Measurements from ENCODE around the gene PROK2. TPM values are rescaled to one million over a fixed set of nuclear protein-coding genes. Genes with fewer than 3 reads are reported as not detected.

Gene PROK2
- total and polyA plus RNA-seq, 8 donors, result 0.09 to 0.46 (median 0.34) TPM; not detected in 4

DNA sequence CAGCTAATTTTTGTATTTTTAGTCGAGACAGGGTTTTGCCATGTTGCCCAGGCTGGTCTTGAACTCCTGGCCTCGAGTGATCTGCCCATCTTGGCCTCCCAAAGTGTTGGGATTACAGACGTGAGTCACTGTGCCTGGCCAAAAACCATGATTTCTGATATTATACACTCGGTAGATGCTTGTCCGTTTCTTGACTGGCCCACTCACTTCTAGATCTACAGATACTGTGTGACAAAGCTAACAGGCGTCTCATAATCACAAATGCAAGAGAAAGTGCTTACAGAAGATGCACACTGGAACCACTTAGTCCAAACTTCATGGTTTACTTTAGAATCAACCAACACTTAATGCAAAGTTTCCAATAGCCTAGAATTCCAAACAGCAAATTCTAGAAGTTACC is 8.4 kb downstream of the PROK2 start:
- FAIRE-seq, result no peak

GRCh38 chr3:71771884-71772283 is 13.1 kb downstream of the PROK2 start:
- intact Hi-C loops (cut with DNase I), result no loop called here
- H3K4me3 ChIP-seq, result no peak overlapping the region
- ATAC-seq (no peak), FAIRE-seq (no peak), DNase-seq (no peak)
- H3K4me1 ChIP-seq, result no peaks in the 10 kb centered on the region
- H3K27me3 ChIP-seq, result no peaks in the 10 kb centered on the region
- H3K27ac ChIP-seq, result no peak overlapping the region
- no peaks in the 10 kb centered on the region for H3K36me3 ChIP-seq
- no peak for TF ChIP-seq CTCF (IDR thresholded peaks at IDR 0.05)
- WGBS, 2 donors, result 31 to 33% methylated on average over 1 of the region's 1 CpG
- no peaks in the 10 kb centered on the region for H3K9me3 ChIP-seq

More for the DNA sequence above, 8.4 kb downstream of the PROK2 start:
- Histone ChIP-seq H3K4me1 (no peaks in the 10 kb centered on the region), H3K36me3 (no peaks in the 10 kb centered on the region), H3K9me3 (no peaks in the 10 kb centered on the region), H3K27ac (no peak overlapping the region), H3K27me3 (peaks cover 0 to 21% (median 2%) of the 10 kb centered on the region in 4 donors), H3K4me3 (no peak overlapping the region)
- TF ChIP-seq CTCF (IDR thresholded peaks at IDR 0.05), result no peak
- WGBS, 2 donors, result 54 to 70% methylated on average over 6 of the region's 6 CpGs
- ATAC-seq, result no peak
- intact Hi-C loops (cut with DNase I), result no loop called here
- no peak for DNase-seq

GRCh38 chr3:71771126-71771525 is 13.8 kb downstream of the PROK2 start:
- no peak for FAIRE-seq
- ATAC-seq, result no peak
- intact Hi-C loops (cut with DNase I), result no loop called here
- Histone ChIP-seq H3K4me1 (no peaks in the 10 kb centered on the region), H3K9me3 (no peaks in the 10 kb centered on the region), H3K4me3 (no peak overlapping the region), H3K36me3 (no peaks in the 10 kb centered on the region), H3K27ac (no peak overlapping the region), H3K27me3 (no peaks in the 10 kb centered on the region)
- TF ChIP-seq CTCF (IDR thresholded peaks at IDR 0.05), result no peak
- DNase-seq, result no peak
- WGBS, 2 donors, result 53 to 57% methylated on average over 5 of the region's 5 CpGs

- TF ChIP-seq CTCF (IDR thresholded peaks at IDR 0.05), result no peak
- no peak for DNase-seq
- Histone ChIP-seq H3K27me3 (no peaks in the 10 kb centered on the region), H3K27ac (no peak overlapping the region), H3K4me1 (no peaks in the 10 kb centered on the region), H3K36me3 (no peaks in the 10 kb centered on the region), H3K9me3 (no peaks in the 10 kb centered on the region), H3K4me3 (no peak overlapping the region)
- intact Hi-C loops (cut with DNase I), result no loop called here
- FAIRE-seq, result no peak
- WGBS, 2 donors, result 70 to 79% methylated on average over 5 of the region's 5 CpGs
- ATAC-seq, result no peak
Observed at GRCh38 chr3:71763426-71763825, 21.5 kb downstream of the PROK2 start.

- no peak overlapping the region for H3K27ac ChIP-seq
- TF ChIP-seq CTCF (IDR thresholded peaks at IDR 0.05), result no peak
- H3K4me3 ChIP-seq, result no peak overlapping the region
- no peaks in the 10 kb centered on the region for H3K36me3 ChIP-seq
- 54 to 74% methylated on average over 1 of the region's 1 CpG for WGBS, 2 donors
- no peaks in the 10 kb centered on the region for H3K27me3 ChIP-seq
- no peak for FAIRE-seq
- ATAC-seq, result no peak
- H3K9me3 ChIP-seq, result no peaks in the 10 kb centered on the region
- no peaks in the 10 kb centered on the region for H3K4me1 ChIP-seq
- DNase-seq, result no peak
- intact Hi-C loops (cut with DNase I), result no loop called here
Observed at GRCh38 chr3:71760140-71760539, 24.8 kb downstream of the PROK2 start.
